ENCODE results near the gene HTRA2.
A peak's percentile ranks its signal among the peaks of the same experiment; 100 is the strongest.

Gene HTRA2

GRCh38 chr2:74572178-74572925 lies 42.6 kb downstream of the HTRA2 start:
- peaks cover 3% of the 10 kb centered on the region for H3K27me3 ChIP-seq (ENCODE audit: insufficient read depth, low read length, poor library complexity)

GRCh38 chr2:74573747-74574562 lies 44.2 kb downstream of the HTRA2 start:
- no peaks in the 10 kb centered on the region for H3K9me3 ChIP-seq (ENCODE audit: insufficient read depth, low read length, severe bottlenecking)
- no peaks in the 10 kb centered on the region for H4K20me1 ChIP-seq (ENCODE audit: insufficient read depth, low read length)
- no peak overlapping the region for H3K9ac ChIP-seq (ENCODE audit: low read depth, low read length)
- H3K79me2 ChIP-seq (ENCODE audit: insufficient read depth, low read length): no peaks in the 10 kb centered on the region
- H3K27me3 ChIP-seq (ENCODE audit: insufficient read depth, low read length, poor library complexity): no peaks in the 10 kb centered on the region
- H2AFZ ChIP-seq (ENCODE audit: low read depth, low read length): peak overlapping the region; percentile 71
- TF ChIP-seq EZH2 (IDR thresholded peaks at IDR 0.05; ENCODE audit: borderline replicate concordance, low read depth, low read length, severe bottlenecking): no peak
- TF ChIP-seq CTCF (IDR thresholded peaks at IDR 0.05; ENCODE audit: borderline replicate concordance, extremely low read depth, low read length, poor library complexity, severe bottlenecking): no peak
- H3K4me2 ChIP-seq (ENCODE audit: insufficient read depth, low read length): peak overlapping the region; percentile 53
- peak; percentile 98 for ATAC-seq (ENCODE audit: insufficient read depth, low read depth)
- DNase-seq: peak; percentile 67
- peaks cover 16% of the 10 kb centered on the region for H3K4me1 ChIP-seq (ENCODE audit: insufficient read depth, low read length)
- H3K36me3 ChIP-seq (ENCODE audit: insufficient read depth, low read length): no peaks in the 10 kb centered on the region
- H3K4me3 ChIP-seq (ENCODE audit: low read depth in 1 of 2, low read length in 2 of 2): peak overlapping the region in 1 of 2 experiments; percentile 25; a peak in 1 of 4 replicates
- peak overlapping the region; percentile 63 for H3K27ac ChIP-seq (ENCODE audit: low read length)

More at GRCh38 chr2:74572178-74572925, 42.6 kb downstream of the HTRA2 start:
- no peaks in the 10 kb centered on the region for H3K9me3 ChIP-seq (ENCODE audit: insufficient read depth, low read length, severe bottlenecking)
- ATAC-seq (ENCODE audit: insufficient read depth, low read depth) (no peak), DNase-seq (no peak)
- H4K20me1 ChIP-seq (ENCODE audit: insufficient read depth, low read length): no peaks in the 10 kb centered on the region
- H3K4me3 ChIP-seq (ENCODE audit: low read depth in 1 of 2, low read length in 2 of 2): no peak overlapping the region
- H3K27ac ChIP-seq (ENCODE audit: low read length): no peak overlapping the region
- TF ChIP-seq CTCF (IDR thresholded peaks at IDR 0.05; ENCODE audit: borderline replicate concordance, extremely low read depth, low read length, poor library complexity, severe bottlenecking): no peak
- no peak for TF ChIP-seq EZH2 (IDR thresholded peaks at IDR 0.05; ENCODE audit: borderline replicate concordance, low read depth, low read length, severe bottlenecking)
- H3K79me2 ChIP-seq (ENCODE audit: insufficient read depth, low read length): no peaks in the 10 kb centered on the region
- peaks cover 16% of the 10 kb centered on the region for H3K4me1 ChIP-seq (ENCODE audit: insufficient read depth, low read length)
- H2AFZ ChIP-seq (ENCODE audit: low read depth, low read length): 0 out of 2 replicates have a peak overlapping the region, but pooled peaks have one; percentile 1
- H3K36me3 ChIP-seq (ENCODE audit: insufficient read depth, low read length): no peaks in the 10 kb centered on the region
- no peak overlapping the region for H3K9ac ChIP-seq (ENCODE audit: low read depth, low read length)
- H3K4me2 ChIP-seq (ENCODE audit: insufficient read depth, low read length): no peak overlapping the region

- Histone ChIP-seq H3K4me3 (ENCODE audit: low read depth in 1 of 2, low read length in 2 of 2) (no peak overlapping the region), H3K9me3 (ENCODE audit: insufficient read depth, low read length, severe bottlenecking) (no peaks in the 10 kb centered on the region), H3K9ac (ENCODE audit: low read depth, low read length) (no peak overlapping the region), H2AFZ (ENCODE audit: low read depth, low read length) (0 out of 2 replicates have a peak overlapping the region, but pooled peaks have one; percentile 2), H3K4me2 (ENCODE audit: insufficient read depth, low read length) (no peak overlapping the region), H3K27ac (ENCODE audit: low read length) (no peak overlapping the region), H3K36me3 (ENCODE audit: insufficient read depth, low read length) (no peaks in the 10 kb centered on the region), H3K4me1 (ENCODE audit: insufficient read depth, low read length) (peaks cover 16% of the 10 kb centered on the region), H3K79me2 (ENCODE audit: insufficient read depth, low read length) (no peaks in the 10 kb centered on the region), H4K20me1 (ENCODE audit: insufficient read depth, low read length) (no peaks in the 10 kb centered on the region), H3K27me3 (ENCODE audit: insufficient read depth, low read length, poor library complexity) (no peaks in the 10 kb centered on the region)
- TF ChIP-seq EZH2 (IDR thresholded peaks at IDR 0.05; ENCODE audit: borderline replicate concordance, low read depth, low read length, severe bottlenecking) (no peak), CTCF (IDR thresholded peaks at IDR 0.05; ENCODE audit: borderline replicate concordance, extremely low read depth, low read length, poor library complexity, severe bottlenecking) (no peak)
- ATAC-seq (ENCODE audit: insufficient read depth, low read depth): no peak
- DNase-seq: no peak
Observed at GRCh38 chr2:74575320-74575719, 45.6 kb downstream of the HTRA2 start.

Measured in DND-41 (cell line).